Measurements from ENCODE around the gene GRIP2. TPM values are rescaled to one million over a fixed set of nuclear protein-coding genes. Genes with fewer than 3 reads are reported as not detected.

The GRIP2 gene
- polyA plus RNA-seq, 1 donor (not counting 4 experiments of a cell fraction or from before 2014, with no cell fraction given), result 0.01 TPM

GRCh38 chr3:14490831-14491230 is 49.3 kb downstream of the GRIP2 start:
- no peaks in the 10 kb centered on the region for H3K9me3 ChIP-seq (ENCODE audit: control insufficient read depth, low read depth, low read length)
- H3K27ac ChIP-seq (ENCODE audit: control insufficient read depth, insufficient read depth, low read length), result peak overlapping the region; percentile 28
- H3K4me3 ChIP-seq (ENCODE audit: control insufficient read depth in 2 of 3, extremely low read depth in 1 of 3, insufficient read depth in 2 of 3, low read depth in 1 of 3, low read length in 3 of 3), result no peak overlapping the region
- no peaks in the 10 kb centered on the region for H3K36me3 ChIP-seq (ENCODE audit: control insufficient read depth in 2 of 2, extremely low read depth in 1 of 2, insufficient read depth in 2 of 2, low read length in 2 of 2)
- dilution Hi-C loops (cut with MboI; ENCODE audit: extremely low pct_ligation_motif_present, low sequenced_read_pairs), result no loop called here
- H3K79me2 ChIP-seq (ENCODE audit: control insufficient read depth, insufficient read depth, low read length), result no peaks in the 10 kb centered on the region
- TF ChIP-seq CTCF (optimal IDR thresholded peaks at IDR 0.05 in 1 of 3, IDR thresholded peaks at IDR 0.05 in 1 of 3, conservative IDR thresholded peaks at IDR 0.05 in 1 of 3; ENCODE audit: extremely low read depth in 1 of 3, insufficient read depth in 2 of 3, low read length in 3 of 3) (no peak), EZH2 (IDR thresholded peaks at IDR 0.05; ENCODE audit: low read length) (no peak)
- FAIRE-seq, result peak; percentile 67
- H3K27me3 ChIP-seq (ENCODE audit: control insufficient read depth, extremely low read depth, insufficient read depth, low read length), result no peaks in the 10 kb centered on the region
- H3K9ac ChIP-seq (ENCODE audit: control insufficient read depth, extremely low read depth, insufficient read depth, low read length), result peak overlapping the region; percentile 38
- peaks cover 4% of the 10 kb centered on the region for H3K9me1 ChIP-seq (ENCODE audit: control insufficient read depth, extremely low read depth, insufficient read depth, low read length)
- H3K4me2 ChIP-seq (ENCODE audit: control insufficient read depth, extremely low read depth, insufficient read depth, low read depth, low read length), result peak overlapping the region; percentile 23
- no peak overlapping the region for H2AFZ ChIP-seq (ENCODE audit: control insufficient read depth, low read length)
- no peak for DNase-seq (ENCODE audit: low read depth, low spot score)
- H4K20me1 ChIP-seq (ENCODE audit: control insufficient read depth, extremely low read depth, insufficient read depth, low read length), result no peaks in the 10 kb centered on the region
- H3K4me1 ChIP-seq (ENCODE audit: control insufficient read depth, extremely low read depth, insufficient read depth, low read length), result peaks cover 30% of the 10 kb centered on the region

GRCh38 chr3:14490255-14490654 is 49.9 kb downstream of the GRIP2 start:
- H3K36me3 ChIP-seq (ENCODE audit: control insufficient read depth in 2 of 2, extremely low read depth in 1 of 2, insufficient read depth in 2 of 2, low read length in 2 of 2), result no peaks in the 10 kb centered on the region
- TF ChIP-seq EZH2 (IDR thresholded peaks at IDR 0.05; ENCODE audit: low read length) (no peak), CTCF (optimal IDR thresholded peaks at IDR 0.05 in 1 of 3, IDR thresholded peaks at IDR 0.05 in 1 of 3, conservative IDR thresholded peaks at IDR 0.05 in 1 of 3; ENCODE audit: extremely low read depth in 1 of 3, insufficient read depth in 2 of 3, low read length in 3 of 3) (no peak)
- peak overlapping the region; percentile 38 for H3K9ac ChIP-seq (ENCODE audit: control insufficient read depth, extremely low read depth, insufficient read depth, low read length)
- H3K9me1 ChIP-seq (ENCODE audit: control insufficient read depth, extremely low read depth, insufficient read depth, low read length), result peaks cover 4% of the 10 kb centered on the region
- H3K27ac ChIP-seq (ENCODE audit: control insufficient read depth, insufficient read depth, low read length), result peak overlapping the region; percentile 28
- DNase-seq (ENCODE audit: low read depth, low spot score) (no peak), FAIRE-seq (no peak)
- no peaks in the 10 kb centered on the region for H3K27me3 ChIP-seq (ENCODE audit: control insufficient read depth, extremely low read depth, insufficient read depth, low read length)
- H2AFZ ChIP-seq (ENCODE audit: control insufficient read depth, low read length), result no peak overlapping the region
- H3K9me3 ChIP-seq (ENCODE audit: control insufficient read depth, low read depth, low read length), result no peaks in the 10 kb centered on the region
- no peak overlapping the region for H3K4me3 ChIP-seq (ENCODE audit: control insufficient read depth in 2 of 3, extremely low read depth in 1 of 3, insufficient read depth in 2 of 3, low read depth in 1 of 3, low read length in 3 of 3)
- dilution Hi-C loops (cut with MboI; ENCODE audit: extremely low pct_ligation_motif_present, low sequenced_read_pairs), result no loop called here
- H4K20me1 ChIP-seq (ENCODE audit: control insufficient read depth, extremely low read depth, insufficient read depth, low read length), result no peaks in the 10 kb centered on the region
- H3K79me2 ChIP-seq (ENCODE audit: control insufficient read depth, insufficient read depth, low read length), result no peaks in the 10 kb centered on the region
- H3K4me1 ChIP-seq (ENCODE audit: control insufficient read depth, extremely low read depth, insufficient read depth, low read length), result peaks cover 30% of the 10 kb centered on the region
- H3K4me2 ChIP-seq (ENCODE audit: control insufficient read depth, extremely low read depth, insufficient read depth, low read depth, low read length), result peak overlapping the region; percentile 23
